GM12872 (cell line): ENCODE measurements around the gene KCTD18.

Experiments
- CTCF ChIP-seq: IDR thresholded peaks from 3 replicates; pipeline ENCODE4 v1.5.1; 2011; ENCODE audit warnings: low read depth, mild to moderate bottlenecking, low read length, moderate library complexity; ENCODE audit not compliant: insufficient read depth

The KCTD18 gene

GRCh38 chr2:200439981-200440380 lies 69.9 kb downstream of the KCTD18 start:
- TF ChIP-seq CTCF: no peak
